HG03432 (cell line): Measurements from ENCODE around the gene FPGS.
"Not testable (repeated sequence)": the region's sequence is repeated elsewhere in the genome, so short reads cannot be mapped to it uniquely, and the experiment has no call there.

ENCODE experiments used
- ATAC-seq: cut with Tn5 transposase; IDR thresholded peaks from one replicate; pipeline ENCODE4 v1.9.1; 2021; ENCODE audit warnings: mild to moderate bottlenecking, moderate library complexity; ENCODE audit not compliant: unreplicated experiment

The FPGS gene

GRCh38 chr9:127770905-127771569, 31.6 kb upstream of the FPGS start:
- ATAC-seq = peak; percentile 85

GRCh38 chr9:127771570-127772189, 31.0 kb upstream of the FPGS start:
- no peak for ATAC-seq

- no peak for ATAC-seq
Measured at GRCh38 chr9:127772603-127773002, 30.1 kb upstream of the FPGS start.

- no peak for ATAC-seq
Measured at GRCh38 chr9:127773272-127773671, 29.4 kb upstream of the FPGS start.

GRCh38 chr9:127773981-127774380, 28.7 kb upstream of the FPGS start:
- ATAC-seq = no peak

GRCh38 chr9:127776195-127776923, 26.3 kb upstream of the FPGS start:
- ATAC-seq = peak; percentile 27

GRCh38 chr9:127776924-127777289, 25.8 kb upstream of the FPGS start:
- no peak for ATAC-seq

GRCh38 chr9:127777368-127777980, 25.2 kb upstream of the FPGS start:
- no peak for ATAC-seq

GRCh38 chr9:127778280-127779135, 24.2 kb upstream of the FPGS start, which contains the start of gene SH2D3C:
Gene SH2D3C, minus strand, starts transcription at chr9:127778666. Its CDS starts 39 bp downstream, at chr9:127778627.
- peak; percentile 43 for ATAC-seq

- ATAC-seq = peak; percentile 45
Measured at GRCh38 chr9:127779136-127779981, 23.3 kb upstream of the FPGS start.

GRCh38 chr9:127780126-127780885, 22.4 kb upstream of the FPGS start:
- ATAC-seq = no peak

GRCh38 chr9:127780909-127781308, 21.8 kb upstream of the FPGS start:
- ATAC-seq = not testable (repeated sequence)

- ATAC-seq = no peak
Measured at GRCh38 chr9:127781806-127782205, 20.9 kb upstream of the FPGS start.

- ATAC-seq = no peak
Measured at GRCh38 chr9:127783111-127784008, 19.3 kb upstream of the FPGS start.

- peak; percentile 52 for ATAC-seq
Measured at GRCh38 chr9:127785023-127785932, 17.4 kb upstream of the FPGS start.

- peak; percentile 69 for ATAC-seq
Measured at GRCh38 chr9:127785933-127786772, 16.5 kb upstream of the FPGS start, which contains the start of gene CDK9. Gene CDK9, plus strand, starts transcription at chr9:127786034. Its CDS starts 115 bp downstream, at chr9:127786149.
